PFSK-1 (cell line): Measurements from ENCODE around the gene CCL8.

Experiments used
- POLR2AphosphoS5 ChIP-seq: IDR thresholded peaks from 2 replicates; pipeline ENCODE4 v1.6.1; 2012; ENCODE audit warnings: low read depth, mild to moderate bottlenecking, control low read depth, low read length, moderate library complexity
- REST ChIP-seq, 2 experiments: IDR thresholded peaks; 2 replicates each; pipeline versions ENCODE4 v1.6.1 to v1.8.0; 2011 to 2012; ENCODE audit warnings: low read depth in 2 of 2, low read length in 2 of 2, control low read depth in 1 of 2, inconsistent platforms in 1 of 2, mild to moderate bottlenecking in 1 of 2, moderate library complexity in 1 of 2; ENCODE audit not compliant: insufficient read depth in 1 of 2
- SIN3A ChIP-seq: IDR thresholded peaks from 2 replicates; pipeline ENCODE4 v1.6.1; 2012; ENCODE audit warnings: mild to moderate bottlenecking, low read length, moderate library complexity, borderline replicate concordance; ENCODE audit not compliant: insufficient read depth
- TAF1 ChIP-seq: IDR thresholded peaks from 2 replicates; pipeline ENCODE4 v1.6.1; 2012; ENCODE audit warnings: low read length, control low read depth, borderline replicate concordance; ENCODE audit not compliant: insufficient read depth

GRCh38 chr17:34305061-34305460 is 14.2 kb upstream of the CCL8 start:
- TF ChIP-seq TAF1 (no peak), POLR2AphosphoS5 (no peak), REST (IDR thresholded peaks at IDR 0.05; ENCODE audit: insufficient read depth in 1 of 2, low read depth in 2 of 2, low read length in 2 of 2) (no peak), SIN3A (no peak)
